Measurements from ENCODE around the gene NFATC2. TPM values are rescaled to one million over a fixed set of nuclear protein-coding genes. Genes with fewer than 3 reads are reported as not detected.
A peak's percentile ranks its signal among the peaks of the same experiment; 100 is the strongest.

The NFATC2 gene
- total and polyA plus RNA-seq, 2 of the 8 experiments (the other 6 are each of a cell fraction or from before 2014, with no cell fraction given), result 0.27 to 0.91 TPM

DNA sequence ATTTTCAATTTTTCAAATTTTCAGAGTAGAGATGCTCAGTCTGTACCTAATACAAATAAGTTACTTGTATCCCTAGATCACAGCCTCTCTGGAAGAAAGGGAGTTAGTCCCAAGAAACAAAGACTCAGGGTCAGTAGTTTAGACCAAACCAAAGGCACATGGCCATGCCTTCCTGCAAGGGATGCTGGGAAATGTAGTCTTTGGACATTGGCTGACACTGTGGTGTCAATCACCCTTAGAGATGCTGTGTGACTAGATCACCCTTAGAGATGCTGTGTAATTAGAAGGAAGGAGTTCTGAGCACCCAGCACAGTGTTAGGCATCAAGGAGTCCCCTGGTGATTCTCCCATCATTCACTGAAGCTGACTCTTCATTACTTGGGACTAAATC is 202.1 kb downstream of the NFATC2 start:
- Histone ChIP-seq H2BK15ac (ENCODE audit: low read length) (no peak overlapping the region), H3K4ac (replicated peaks; ENCODE audit: insufficient read length, low read depth, low read length) (no peak overlapping the region), H3K27me3 (replicated peaks in 1 of 4; ENCODE audit: control insufficient read depth in 3 of 4, extremely low read depth in 1 of 4, insufficient read depth in 3 of 4, low read length in 3 of 4) (no peaks in the 10 kb centered on the region), H3K56ac (replicated peaks; ENCODE audit: insufficient read length, low read depth, low read length) (no peak overlapping the region), H3K23me2 (ENCODE audit: low read depth, low read length) (no peaks in the 10 kb centered on the region), H3K79me1 (ENCODE audit: low read depth, low read length) (no peaks in the 10 kb centered on the region), H2BK12ac (ENCODE audit: low read depth, low read length) (no peak overlapping the region), H3K79me2 (ENCODE audit: control insufficient read depth in 1 of 2, insufficient read depth in 2 of 2, low read length in 2 of 2) (no peaks in the 10 kb centered on the region), H4K8ac (ENCODE audit: extremely low read depth, insufficient read depth, low read length) (no peak overlapping the region), H3K18ac (ENCODE audit: extremely low read depth, low read length) (no peak overlapping the region), H2BK120ac (replicated peaks; ENCODE audit: low read depth, low read length) (no peak overlapping the region), H3K27ac (ENCODE audit: low read depth, low read length) (no peak overlapping the region), H2BK20ac (ENCODE audit: low read length) (no peak overlapping the region), H4K5ac (ENCODE audit: insufficient read length, low read depth, low read length) (no peak overlapping the region), H2AFZ (ENCODE audit: low read length) (no peak overlapping the region), H4K20me1 (replicated peaks in 1 of 2; ENCODE audit: control insufficient read depth in 1 of 2, insufficient read depth in 2 of 2, low read length in 2 of 2) (no peaks in the 10 kb centered on the region), H3K4me1 (replicated peaks in 1 of 4; ENCODE audit: control insufficient read depth in 3 of 4, insufficient read depth in 4 of 4, low read length in 3 of 4) (no peaks in the 10 kb centered on the region), H3K4me3 (ENCODE audit: extremely low read depth in 1 of 4, insufficient read depth in 2 of 4, low read depth in 3 of 4, low read length in 4 of 4) (no peak overlapping the region), H3K23ac (ENCODE audit: insufficient read length) (no peak overlapping the region), H3K4me2 (ENCODE audit: insufficient read depth in 1 of 2, low read depth in 2 of 2, low read length in 2 of 2) (no peak overlapping the region), H3K9me3 (ENCODE audit: insufficient read depth in 2 of 2, low read depth in 1 of 2, low read length in 1 of 2) (no peaks in the 10 kb centered on the region), H3K9ac (replicated peaks in 1 of 4; ENCODE audit: extremely low read depth in 1 of 4, low read depth in 3 of 4, low read length in 3 of 4) (no peak overlapping the region), H2AK5ac (ENCODE audit: low read depth, low read length) (no peak overlapping the region), H2BK5ac (ENCODE audit: low read depth, low read length) (no peak overlapping the region), H3K14ac (ENCODE audit: insufficient read length) (no peak overlapping the region), H4K91ac (replicated peaks; ENCODE audit: insufficient read length, low read length) (no peak overlapping the region), H3K36me3 (ENCODE audit: control insufficient read depth in 2 of 4, insufficient read depth in 4 of 4, low read length in 3 of 4) (no peaks in the 10 kb centered on the region)
- no peak for TF ChIP-seq CREB1 (IDR thresholded peaks at IDR 0.05)
- TF ChIP-seq USF2 (IDR thresholded peaks at IDR 0.05; ENCODE audit: low read length), result peak; percentile 20; the same call in 1 of the 2 replicates
- TF ChIP-seq CHD1 (IDR thresholded peaks at IDR 0.05; ENCODE audit: low read depth, low read length), result no peak
- peak; percentile 87 for TF ChIP-seq MAX (IDR thresholded peaks at IDR 0.05)
- peak; percentile 50 for TF ChIP-seq SIX5 (IDR thresholded peaks at IDR 0.05; ENCODE audit: low read depth, low read length)
- POLR2A ChIA-PET (ENCODE audit: partially characterized antibody), result no interaction called here
- no peak for DNase-seq (ENCODE audit: low read depth in 1 of 2, low spot score in 2 of 2)
- CTCF ChIA-PET (ENCODE audit: partially characterized antibody), result interaction anchor here (0.6 to 1.6 kb wide), 2 partner anchors 275 to 353 kb away, joined by 4 read pairs; no protein-coding TSS in a partner anchor
- no peak for FAIRE-seq
